Neuronal stem cell (in vitro differentiated cells): ENCODE data around the gene LGR6.

ENCODE experiments used
- DNase-seq: peaks from one replicate; pipeline ENCODE4 v3.0.0-alpha.2; 2013; ENCODE audit warnings: low spot score
- H2AFZ ChIP-seq: one replicate; pipeline ENCODE4 v1.6.1; 2013; ENCODE audit warnings: mild to moderate bottlenecking, low read length, inconsistent platforms
- H2AK5ac ChIP-seq: 2 replicates; pipeline ENCODE4 v1.6.1; 2013; ENCODE audit warnings: low read depth, mild to moderate bottlenecking, inconsistent platforms, low read length, moderate library complexity, mixed read lengths
- H2BK120ac ChIP-seq: 2 replicates; pipeline ENCODE4 v1.6.1; 2013; ENCODE audit warnings: low read depth, mild to moderate bottlenecking, inconsistent platforms, low read length, moderate library complexity, mixed read lengths
- H2BK12ac ChIP-seq: one replicate; pipeline ENCODE4 v1.6.1; 2013; ENCODE audit warnings: low read length, inconsistent platforms
- H2BK15ac ChIP-seq: 2 replicates; pipeline ENCODE4 v1.6.1; 2013; ENCODE audit warnings: mild to moderate bottlenecking, low read length, inconsistent platforms, mixed read lengths
- H2BK5ac ChIP-seq: one replicate; pipeline ENCODE4 v1.6.1; 2013; ENCODE audit warnings: inconsistent platforms, mild to moderate bottlenecking, low read length, moderate library complexity
- H3K14ac ChIP-seq: one replicate; pipeline ENCODE4 v1.6.1; 2013; ENCODE audit warnings: low read length, inconsistent platforms
- H3K18ac ChIP-seq: 2 replicates; pipeline ENCODE4 v1.6.1; 2013; ENCODE audit warnings: low read length, inconsistent platforms
- H3K23ac ChIP-seq: 2 replicates; pipeline ENCODE4 v1.6.1; 2013; ENCODE audit warnings: low read depth, mild to moderate bottlenecking, mixed read lengths, low read length, inconsistent platforms; ENCODE audit not compliant: poor library complexity
- H3K27ac ChIP-seq: replicated peaks from 3 replicates; pipeline ENCODE4 v1.5.1; 2013; ENCODE audit warnings: low read length, inconsistent platforms
- H3K27me3 ChIP-seq, 3 experiments: 2 replicates each; pipeline ENCODE4 v1.6.1; 2013; ENCODE audit warnings: low read length in 3 of 3, mild to moderate bottlenecking in 2 of 3, inconsistent platforms in 1 of 3, low read depth in 1 of 3, mixed read lengths in 1 of 3, moderate library complexity in 1 of 3; ENCODE audit not compliant: control insufficient read depth in 3 of 3, insufficient read depth in 3 of 3
- H3K36me3 ChIP-seq, 2 donors: replicated peaks in 1 of 2; 2 replicates each; pipeline ENCODE4 v1.6.1; 2013; ENCODE audit warnings: low read length in 2 of 2; ENCODE audit not compliant: control insufficient read depth in 2 of 2, insufficient read depth in 2 of 2
- H3K4ac ChIP-seq: 2 replicates; pipeline ENCODE4 v1.6.1; 2013; ENCODE audit warnings: inconsistent platforms, mild to moderate bottlenecking, low read length, moderate library complexity
- H3K4me1 ChIP-seq, 2 donors: 1 replicate in 1 of 2; 2 replicates in 1 of 2; pipeline ENCODE4 v1.6.1; 2013; ENCODE audit warnings: low read length in 2 of 2, low read depth in 1 of 2; ENCODE audit not compliant: control insufficient read depth in 2 of 2, insufficient read depth in 1 of 2
- H3K4me2 ChIP-seq: one replicate; pipeline ENCODE4 v1.6.1; 2013; ENCODE audit warnings: mild to moderate bottlenecking, low read length, inconsistent platforms; ENCODE audit not compliant: insufficient read depth, poor library complexity, severe bottlenecking
- H3K4me3 ChIP-seq, 2 donors: 2 replicates each; pipeline ENCODE4 v1.5.1; 2013; ENCODE audit warnings: low read length in 2 of 2, mild to moderate bottlenecking in 2 of 2, inconsistent platforms in 1 of 2, moderate library complexity in 1 of 2
- H3K79me1 ChIP-seq: one replicate; pipeline ENCODE4 v1.6.1; 2013; ENCODE audit warnings: low read depth, mild to moderate bottlenecking, inconsistent platforms, low read length, moderate library complexity
- H3K9ac ChIP-seq: one replicate; pipeline ENCODE4 v1.6.1; 2013; ENCODE audit warnings: mild to moderate bottlenecking, low read depth, low read length, inconsistent platforms; ENCODE audit not compliant: poor library complexity
- H3K9me3 ChIP-seq, 2 donors: replicated peaks in 1 of 2; 2 replicates each; pipeline versions ENCODE3 to v1.6.1; 2013; ENCODE audit warnings: low read length in 2 of 2, mild to moderate bottlenecking in 2 of 2, inconsistent platforms in 1 of 2, low read depth in 1 of 2, mixed read lengths in 1 of 2, moderate library complexity in 1 of 2; ENCODE audit not compliant: control insufficient read depth in 2 of 2, insufficient read depth in 1 of 2
- H4K8ac ChIP-seq: one replicate; pipeline ENCODE4 v1.6.1; 2013; ENCODE audit warnings: low read depth, mild to moderate bottlenecking, inconsistent platforms, low read length, moderate library complexity
- H4K91ac ChIP-seq: one replicate; pipeline ENCODE4 v1.6.1; 2013; ENCODE audit warnings: low read length, low read depth, mild to moderate bottlenecking, inconsistent platforms; ENCODE audit not compliant: poor library complexity
- WGBS, 2 donors: extraction: QIAGEN DNeasy Blood & Tissue Kit; methylation state at CpG; one replicate each; pipeline ENCODE4 v1.1.7; 2013; ENCODE audit warnings: missing lambda C conversion rate in 2 of 2, mixed read lengths in 1 of 2; ENCODE audit not compliant: insufficient read length in 2 of 2, insufficient replicate concordance in 1 of 2; ENCODE audit errors: extremely low coverage in 2 of 2; 5-methylcytosine and 5-hydroxymethylcytosine counted together

The LGR6 gene

DNA sequence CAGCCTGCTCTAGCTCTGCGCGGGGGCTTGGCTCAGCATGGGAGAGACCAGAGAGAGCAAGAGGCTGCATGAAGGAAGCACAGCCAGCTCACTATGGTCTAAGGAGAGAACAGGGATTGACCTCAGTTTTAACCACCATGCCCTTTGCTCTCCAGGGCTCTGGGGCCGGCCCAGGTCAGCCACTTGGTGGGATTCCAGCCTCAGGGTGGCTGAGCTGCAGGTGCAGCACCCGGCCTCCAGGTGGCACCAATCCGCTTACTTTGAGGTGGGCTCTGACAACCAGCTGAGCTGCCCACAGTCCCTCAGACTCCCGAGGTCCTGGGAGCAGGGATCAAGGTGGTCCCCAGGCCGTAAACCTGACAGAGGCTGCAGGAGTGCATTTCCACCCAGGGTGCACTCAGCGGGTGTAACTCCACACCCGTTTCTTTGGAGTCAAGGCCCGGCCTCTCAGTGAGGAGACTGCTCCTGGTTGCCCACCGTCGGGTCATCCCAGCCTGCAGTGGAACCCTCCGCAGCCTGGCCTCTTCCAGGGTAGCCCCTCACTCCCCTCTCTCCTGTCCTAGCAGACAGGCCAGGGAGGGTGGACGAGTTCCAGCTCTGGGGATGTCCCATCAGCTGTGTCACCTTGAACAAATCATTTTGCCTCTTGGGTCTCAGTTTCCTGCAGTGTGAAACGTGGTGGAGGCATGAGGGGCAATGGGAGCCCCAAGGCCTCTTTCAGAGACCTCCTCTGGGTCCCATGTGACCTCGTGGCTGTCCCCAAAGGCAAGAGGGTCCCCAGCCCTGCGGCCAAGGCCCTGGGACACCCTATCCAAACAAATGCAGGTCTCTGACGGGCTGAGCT is 607 bp upstream of the LGR6 start:
- H3K27me3 ChIP-seq: peaks cover 7 to 55% (median 23%) of the 10 kb centered on the region in 3 experiments
- H3K23ac ChIP-seq: no peak overlapping the region
- peak overlapping the region; percentile 95 for H3K14ac ChIP-seq
- H3K9me3 ChIP-seq: no peaks in the 10 kb centered on the region
- peak overlapping the region; percentile 69 for H3K4me2 ChIP-seq
- H4K8ac ChIP-seq: no peak overlapping the region
- no CpG with 5 or more reads among the region's 18 CpGs for WGBS, 2 donors
- no peaks in the 10 kb centered on the region for H3K36me3 ChIP-seq
- no peak overlapping the region for H3K27ac ChIP-seq
- H3K4me3 ChIP-seq: no peak overlapping the region
- no peaks in the 10 kb centered on the region for H3K79me1 ChIP-seq
- peaks cover 0 to 10% of the 10 kb centered on the region in 2 donors for H3K4me1 ChIP-seq
- no peak overlapping the region for H2BK120ac ChIP-seq
- H2BK12ac ChIP-seq: peak overlapping the region; percentile 35
- peak overlapping the region; percentile 4 for H3K18ac ChIP-seq
- H2BK5ac ChIP-seq: no peak overlapping the region
- H4K91ac ChIP-seq: no peak overlapping the region
- no peak overlapping the region for H2AK5ac ChIP-seq
- no peak overlapping the region for H2BK15ac ChIP-seq
- DNase-seq: peak; percentile 58
- H3K4ac ChIP-seq: no peak overlapping the region
- no peak overlapping the region for H2AFZ ChIP-seq
- H3K9ac ChIP-seq: no peak overlapping the region

GRCh38 chr1:202194328-202194648 is 689 bp downstream of the LGR6 start:
- no CpG with 5 or more reads among the region's 11 CpGs for WGBS, 2 donors
- no peak overlapping the region for H3K9ac ChIP-seq
- H2AFZ ChIP-seq: no peak overlapping the region
- H3K4me2 ChIP-seq: peak overlapping the region; percentile 69
- no peaks in the 10 kb centered on the region for H3K9me3 ChIP-seq
- H2BK15ac ChIP-seq: no peak overlapping the region
- no peaks in the 10 kb centered on the region for H3K36me3 ChIP-seq
- peaks cover 7 to 57% (median 23%) of the 10 kb centered on the region in 3 experiments for H3K27me3 ChIP-seq
- peak overlapping the region; percentile 57 for H3K18ac ChIP-seq
- H2BK120ac ChIP-seq: no peak overlapping the region
- no peak overlapping the region for H3K4me3 ChIP-seq
- H3K4me1 ChIP-seq: peaks cover 0 to 7% of the 10 kb centered on the region in 2 donors
- no peak for DNase-seq
- no peak overlapping the region for H3K27ac ChIP-seq
- peak overlapping the region; percentile 58 for H2BK12ac ChIP-seq
- no peak overlapping the region for H3K23ac ChIP-seq
- H4K8ac ChIP-seq: peak overlapping the region; percentile 32
- H2AK5ac ChIP-seq: peak overlapping the region; percentile 62
- no peak overlapping the region for H2BK5ac ChIP-seq
- no peaks in the 10 kb centered on the region for H3K79me1 ChIP-seq
- no peak overlapping the region for H3K4ac ChIP-seq
- H3K14ac ChIP-seq: no peak overlapping the region
- no peak overlapping the region for H4K91ac ChIP-seq

- H3K27me3 ChIP-seq: peaks cover 7 to 76% (median 23%) of the 10 kb centered on the region in 3 experiments
- no peak overlapping the region for H3K4ac ChIP-seq
- H3K14ac ChIP-seq: no peak overlapping the region
- WGBS, 2 donors: no CpG with 5 or more reads among the region's 7 CpGs
- no peak overlapping the region for H3K27ac ChIP-seq
- H3K4me2 ChIP-seq: no peak overlapping the region
- H3K4me1 ChIP-seq: peaks cover 0 to 5% of the 10 kb centered on the region in 2 donors
- H3K9ac ChIP-seq: no peak overlapping the region
- H2BK12ac ChIP-seq: no peak overlapping the region
- H2BK15ac ChIP-seq: no peak overlapping the region
- H3K4me3 ChIP-seq: no peak overlapping the region
- no peak overlapping the region for H3K18ac ChIP-seq
- no peaks in the 10 kb centered on the region for H3K79me1 ChIP-seq
- H2AK5ac ChIP-seq: no peak overlapping the region
- H4K8ac ChIP-seq: no peak overlapping the region
- H2AFZ ChIP-seq: no peak overlapping the region
- H2BK5ac ChIP-seq: no peak overlapping the region
- no peak for DNase-seq
- no peak overlapping the region for H3K23ac ChIP-seq
- no peak overlapping the region for H4K91ac ChIP-seq
- H3K9me3 ChIP-seq: no peaks in the 10 kb centered on the region
- no peak overlapping the region for H2BK120ac ChIP-seq
- no peaks in the 10 kb centered on the region for H3K36me3 ChIP-seq
Measured at GRCh38 chr1:202197653-202198365, 4.2 kb downstream of the LGR6 start.

DNA sequence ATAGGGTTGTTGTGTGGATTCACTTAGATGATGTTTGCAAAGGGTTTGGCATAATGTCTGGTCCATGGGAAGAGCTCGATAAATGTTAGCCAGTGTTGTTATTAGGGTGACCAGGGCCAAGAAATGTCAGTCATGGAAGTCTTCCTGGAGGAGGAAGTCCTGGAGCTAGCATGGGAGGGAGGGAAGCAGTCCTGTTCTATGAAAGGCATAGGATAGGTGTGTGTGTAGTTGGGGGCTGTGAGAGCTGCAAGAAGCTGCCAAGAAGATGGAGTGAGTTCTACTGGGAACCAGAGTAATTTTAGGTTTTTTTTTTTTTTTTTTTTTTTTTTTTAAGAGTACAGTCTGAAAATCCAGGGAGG is 4.7 kb downstream of the LGR6 start:
- Histone ChIP-seq H3K27me3 (peaks cover 5 to 71% (median 18%) of the 10 kb centered on the region in 3 experiments), H3K79me1 (no peaks in the 10 kb centered on the region), H4K91ac (no peak overlapping the region), H2BK5ac (no peak overlapping the region), H3K9me3 (no peaks in the 10 kb centered on the region), H3K18ac (no peak overlapping the region), H2AFZ (no peak overlapping the region), H3K23ac (no peak overlapping the region), H3K4me3 (no peak overlapping the region), H4K8ac (no peak overlapping the region), H3K4ac (no peak overlapping the region), H3K4me1 (peaks cover 0 to under 1% of the 10 kb centered on the region in 2 donors), H2BK15ac (no peak overlapping the region), H3K9ac (no peak overlapping the region), H3K27ac (no peak overlapping the region), H3K14ac (no peak overlapping the region), H3K4me2 (no peak overlapping the region), H2BK120ac (no peak overlapping the region), H3K36me3 (no peaks in the 10 kb centered on the region), H2BK12ac (no peak overlapping the region), H2AK5ac (no peak overlapping the region)
- WGBS, 2 donors: no CpG with 5 or more reads among the region's 1 CpG
- no peak for DNase-seq
